GM23338 (cell line): ENCODE measurements around the gene CDH4. TPM values are rescaled to one million over a fixed set of nuclear protein-coding genes. Genes with fewer than 3 reads are reported as not detected.

ENCODE experiments used
- ATAC-seq: fragments of 200-7000 bp; cut with Tn5 transposase; 3 replicates; pipeline ENCODE4 v1.9.1; 2020
- DNase-seq: peaks from one replicate; pipeline ENCODE4 v3.0.0-alpha.2; 2015; ENCODE audit warnings: low spot score
- H2AFZ ChIP-seq: fragments of 200-600 bp; sonication (generic); 2 replicates; pipeline ENCODE4 v1.8.0; 2016; ENCODE audit warnings: antibody characterized with exemption, mild to moderate bottlenecking, moderate library complexity
- H3F3A ChIP-seq: fragments of 200-600 bp; sonication (generic); replicated peaks from 2 replicates; pipeline ENCODE4 v1.8.0; 2017; ENCODE audit warnings: antibody characterized with exemption, mixed run types, low read depth
- H3K27ac ChIP-seq: fragments of 200-600 bp; sonication (generic); 2 replicates; pipeline ENCODE4 v1.6.1; 2016; ENCODE audit warnings: low read depth
- H3K27me3 ChIP-seq: fragments of 200-600 bp; sonication (generic); 2 replicates; pipeline ENCODE4 v1.8.0; 2016; ENCODE audit warnings: mild to moderate bottlenecking, mixed run types, moderate library complexity; ENCODE audit not compliant: insufficient read depth
- H3K36me3 ChIP-seq: fragments of 200-600 bp; sonication (generic); 2 replicates; pipeline ENCODE4 v1.8.0; 2016; ENCODE audit warnings: mild to moderate bottlenecking; ENCODE audit not compliant: insufficient read depth
- H3K4me1 ChIP-seq: fragments of 200-600 bp; sonication (generic); 2 replicates; pipeline ENCODE4 v1.8.0; 2016; ENCODE audit warnings: mild to moderate bottlenecking, moderate library complexity; ENCODE audit not compliant: insufficient read depth
- H3K4me2 ChIP-seq: fragments of 200-600 bp; sonication (generic); 2 replicates; pipeline ENCODE4 v1.7.1; 2017; ENCODE audit warnings: mixed run types
- H3K4me3 ChIP-seq: fragments of 200-600 bp; sonication (generic); 2 replicates; pipeline ENCODE4 v1.6.1; 2016; ENCODE audit warnings: mixed run types
- H3K79me2 ChIP-seq: fragments of 200-600 bp; sonication (generic); replicated peaks from 2 replicates; pipeline ENCODE4 v1.8.0; 2017; ENCODE audit warnings: mild to moderate bottlenecking; ENCODE audit not compliant: insufficient read depth
- H3K9me2 ChIP-seq: fragments of 200-600 bp; sonication (generic); 2 replicates; pipeline ENCODE4 v1.8.0; 2017; ENCODE audit not compliant: insufficient read depth
- H4K20me1 ChIP-seq: fragments of 200-600 bp; sonication (generic); replicated peaks from 2 replicates; pipeline ENCODE4 v1.8.0; 2017; ENCODE audit warnings: mild to moderate bottlenecking; ENCODE audit not compliant: insufficient read depth
- H3K27ac Mint-ChIP-seq: 2 replicates; pipeline ENCODE4 v1.8.0; 2020; ENCODE audit warnings: inconsistent platforms, mild to moderate bottlenecking, moderate library complexity, mixed read lengths
- H3K27me3 Mint-ChIP-seq: 3 replicates; pipeline ENCODE4 v1.8.0; 2022; ENCODE audit warnings: low read depth, mild to moderate bottlenecking, moderate library complexity, mixed read lengths, inconsistent platforms; ENCODE audit not compliant: insufficient read depth, poor library complexity
- H3K36me3 Mint-ChIP-seq: 3 replicates; pipeline ENCODE4 v1.8.0; 2021; ENCODE audit warnings: low read depth, mild to moderate bottlenecking, inconsistent platforms, moderate library complexity, mixed read lengths
- H3K4me1 Mint-ChIP-seq: 3 replicates; pipeline ENCODE4 v1.8.0; 2020; ENCODE audit warnings: mild to moderate bottlenecking, inconsistent platforms, mixed read lengths
- H3K4me3 Mint-ChIP-seq: 3 replicates; pipeline ENCODE4 v1.8.0; 2021; ENCODE audit warnings: moderate library complexity, mild to moderate bottlenecking, inconsistent platforms, mixed read lengths
- H3K9me3 Mint-ChIP-seq: 3 replicates; pipeline ENCODE4 v1.8.0; 2020; ENCODE audit warnings: moderate library complexity, mild to moderate bottlenecking, inconsistent platforms, mixed read lengths
- EZH2 ChIP-seq: fragments of 200-600 bp; sonication (generic); IDR thresholded peaks from one replicate; pipeline ENCODE4 v1.8.0; 2017; ENCODE audit warnings: antibody characterized with exemption, mild to moderate bottlenecking, low read depth; ENCODE audit not compliant: unreplicated experiment
- EZH2phosphoT487 ChIP-seq: fragments of 200-600 bp; sonication (generic); IDR thresholded peaks from one replicate; pipeline ENCODE4 v1.8.1; 2018; ENCODE audit warnings: antibody characterized with exemption; ENCODE audit not compliant: unreplicated experiment
- NANOG ChIP-seq: IDR thresholded peaks from 2 replicates; pipeline ENCODE4 v1.6.1; 2016; ENCODE audit warnings: antibody characterized with exemption, borderline replicate concordance
- STAT1 ChIP-seq: IDR thresholded peaks from one replicate; pipeline ENCODE4 v1.6.1; 2016; ENCODE audit warnings: antibody characterized with exemption; ENCODE audit not compliant: unreplicated experiment
- polyA plus RNA-seq: library from polyadenylated mRNA; unstranded; fragments of >200 nt; fragmentation: Nextera tagmentation; extraction: Ambion mirVana; gene quantifications from 2 replicates; pipeline ENCODE4 v1.2.1, GENCODE V29; 2016
- total RNA-seq: library from RNA; depleted of rRNA; stranded (reverse); fragments of >200 nt; shearing (Covaris generic); gene quantifications from 2 replicates; pipeline ENCODE4 v1.2.3, GENCODE V29; 2014
- TF ChIP-seq, protein P1 (sequence below): IDR thresholded peaks from one replicate; pipeline ENCODE4 v1.6.1; 2018; ENCODE audit warnings: antibody characterized with exemption; ENCODE audit not compliant: unreplicated experiment
- TF ChIP-seq, protein P2 (sequence below), 2 experiments: fragments of 200-600 bp in 1 of 2; sonication (generic) in 1 of 2; conservative IDR thresholded peaks; 2 replicates each; pipeline versions ENCODE4 v1.5.1 to v1.6.1; 2016 to 2017; ENCODE audit warnings: antibody characterized with exemption in 2 of 2, low read depth in 2 of 2, mild to moderate bottlenecking in 2 of 2, moderate library complexity in 1 of 2

Gene CDH4
- total and polyA plus RNA-seq, 2 experiments from 2014 or later: 1.2 to 4.2 TPM

DNA sequence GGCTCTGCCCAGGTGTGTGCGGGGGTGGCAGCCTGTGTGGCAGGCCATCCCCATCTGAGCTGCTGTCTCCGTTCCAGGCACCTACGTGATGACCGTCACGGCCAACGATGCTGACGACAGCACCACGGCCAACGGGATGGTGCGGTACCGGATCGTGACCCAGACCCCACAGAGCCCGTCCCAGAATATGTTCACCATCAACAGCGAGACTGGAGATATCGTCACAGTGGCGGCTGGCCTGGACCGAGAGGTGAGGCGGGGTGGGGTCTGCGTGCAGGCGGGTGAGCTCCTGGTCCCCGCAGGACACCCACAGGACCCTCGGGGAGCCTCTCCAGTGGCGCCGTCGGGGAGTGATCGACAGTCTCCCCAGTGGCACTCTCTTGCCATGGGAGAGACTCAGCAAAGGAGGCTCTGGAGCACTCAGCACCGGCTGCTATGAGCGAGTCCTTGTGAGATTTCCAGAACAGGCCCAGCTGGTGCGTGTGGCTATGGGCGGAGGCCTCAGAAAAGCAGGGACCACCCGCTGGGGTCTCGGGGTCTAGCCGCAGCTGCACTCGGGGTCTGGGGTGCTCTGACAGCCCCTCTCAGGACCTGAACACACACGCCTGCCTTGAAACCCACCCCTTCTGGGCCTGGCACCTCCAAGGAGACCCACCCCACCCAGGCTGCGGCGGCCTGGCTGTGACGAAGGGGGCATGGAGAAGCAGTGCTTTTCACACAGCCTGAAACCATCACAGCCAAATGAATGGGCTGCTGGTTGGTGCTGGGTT lies 621.8 kb downstream of the CDH4 start (continued):
- no peak for TF ChIP-seq EZH2phosphoT487
- TF ChIP-seq, protein P1, sequence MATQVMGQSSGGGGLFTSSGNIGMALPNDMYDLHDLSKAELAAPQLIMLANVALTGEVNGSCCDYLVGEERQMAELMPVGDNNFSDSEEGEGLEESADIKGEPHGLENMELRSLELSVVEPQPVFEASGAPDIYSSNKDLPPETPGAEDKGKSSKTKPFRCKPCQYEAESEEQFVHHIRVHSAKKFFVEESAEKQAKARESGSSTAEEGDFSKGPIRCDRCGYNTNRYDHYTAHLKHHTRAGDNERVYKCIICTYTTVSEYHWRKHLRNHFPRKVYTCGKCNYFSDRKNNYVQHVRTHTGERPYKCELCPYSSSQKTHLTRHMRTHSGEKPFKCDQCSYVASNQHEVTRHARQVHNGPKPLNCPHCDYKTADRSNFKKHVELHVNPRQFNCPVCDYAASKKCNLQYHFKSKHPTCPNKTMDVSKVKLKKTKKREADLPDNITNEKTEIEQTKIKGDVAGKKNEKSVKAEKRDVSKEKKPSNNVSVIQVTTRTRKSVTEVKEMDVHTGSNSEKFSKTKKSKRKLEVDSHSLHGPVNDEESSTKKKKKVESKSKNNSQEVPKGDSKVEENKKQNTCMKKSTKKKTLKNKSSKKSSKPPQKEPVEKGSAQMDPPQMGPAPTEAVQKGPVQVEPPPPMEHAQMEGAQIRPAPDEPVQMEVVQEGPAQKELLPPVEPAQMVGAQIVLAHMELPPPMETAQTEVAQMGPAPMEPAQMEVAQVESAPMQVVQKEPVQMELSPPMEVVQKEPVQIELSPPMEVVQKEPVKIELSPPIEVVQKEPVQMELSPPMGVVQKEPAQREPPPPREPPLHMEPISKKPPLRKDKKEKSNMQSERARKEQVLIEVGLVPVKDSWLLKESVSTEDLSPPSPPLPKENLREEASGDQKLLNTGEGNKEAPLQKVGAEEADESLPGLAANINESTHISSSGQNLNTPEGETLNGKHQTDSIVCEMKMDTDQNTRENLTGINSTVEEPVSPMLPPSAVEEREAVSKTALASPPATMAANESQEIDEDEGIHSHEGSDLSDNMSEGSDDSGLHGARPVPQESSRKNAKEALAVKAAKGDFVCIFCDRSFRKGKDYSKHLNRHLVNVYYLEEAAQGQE: no peak
- TF ChIP-seq NANOG: no peak
- TF ChIP-seq, protein P2, sequence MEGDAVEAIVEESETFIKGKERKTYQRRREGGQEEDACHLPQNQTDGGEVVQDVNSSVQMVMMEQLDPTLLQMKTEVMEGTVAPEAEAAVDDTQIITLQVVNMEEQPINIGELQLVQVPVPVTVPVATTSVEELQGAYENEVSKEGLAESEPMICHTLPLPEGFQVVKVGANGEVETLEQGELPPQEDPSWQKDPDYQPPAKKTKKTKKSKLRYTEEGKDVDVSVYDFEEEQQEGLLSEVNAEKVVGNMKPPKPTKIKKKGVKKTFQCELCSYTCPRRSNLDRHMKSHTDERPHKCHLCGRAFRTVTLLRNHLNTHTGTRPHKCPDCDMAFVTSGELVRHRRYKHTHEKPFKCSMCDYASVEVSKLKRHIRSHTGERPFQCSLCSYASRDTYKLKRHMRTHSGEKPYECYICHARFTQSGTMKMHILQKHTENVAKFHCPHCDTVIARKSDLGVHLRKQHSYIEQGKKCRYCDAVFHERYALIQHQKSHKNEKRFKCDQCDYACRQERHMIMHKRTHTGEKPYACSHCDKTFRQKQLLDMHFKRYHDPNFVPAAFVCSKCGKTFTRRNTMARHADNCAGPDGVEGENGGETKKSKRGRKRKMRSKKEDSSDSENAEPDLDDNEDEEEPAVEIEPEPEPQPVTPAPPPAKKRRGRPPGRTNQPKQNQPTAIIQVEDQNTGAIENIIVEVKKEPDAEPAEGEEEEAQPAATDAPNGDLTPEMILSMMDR (conservative IDR thresholded peaks at IDR 0.05; ENCODE audit: low read depth in 2 of 2): no peak
- no peak for TF ChIP-seq STAT1

DNA sequence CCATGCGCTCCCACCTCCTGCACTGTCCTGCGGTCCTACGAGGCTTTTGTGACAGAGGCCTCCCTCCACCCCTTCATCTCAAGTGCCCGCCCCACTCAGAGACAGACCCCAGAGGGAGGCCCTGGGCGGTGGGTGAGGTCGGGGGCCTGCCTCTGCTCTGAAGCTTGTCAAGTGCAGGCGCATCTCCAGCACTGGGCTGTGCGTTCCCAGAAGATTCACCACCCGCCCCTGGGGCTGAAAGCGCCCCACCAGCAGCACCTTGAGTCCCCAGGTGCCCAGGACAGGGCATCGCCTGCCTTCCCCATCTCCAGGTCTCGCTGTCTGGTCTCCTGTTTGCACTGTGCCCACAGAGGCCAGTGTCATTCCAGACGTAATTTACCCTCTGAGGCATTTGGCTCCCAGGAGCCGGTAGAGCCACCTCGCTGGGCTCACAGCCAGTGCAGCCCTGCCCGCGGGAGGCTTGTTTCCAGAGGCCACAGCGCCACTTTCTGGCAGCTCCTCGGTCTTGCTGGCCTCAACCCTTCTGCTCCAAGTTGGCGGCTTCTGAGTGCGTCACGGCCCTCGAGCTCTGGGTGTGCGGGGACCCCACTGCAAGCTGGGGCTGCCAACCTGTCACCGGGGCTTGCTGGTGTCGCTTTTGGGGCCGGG lies 622.5 kb downstream of the CDH4 start:
- Histone ChIP-seq H3K4me2 (no peak overlapping the region), H4K20me1 (no peaks in the 10 kb centered on the region), H3K27ac (no peak overlapping the region), H3K27me3 (no peaks in the 10 kb centered on the region), H3K4me3 (no peak overlapping the region), H3K4me1 (no peaks in the 10 kb centered on the region), H3K36me3 (no peaks in the 10 kb centered on the region), H3K9me2 (no peaks in the 10 kb centered on the region), H2AFZ (no peak overlapping the region), H3K79me2 (no peaks in the 10 kb centered on the region), H3F3A (no peaks in the 10 kb centered on the region)
- peaks cover 4% of the 10 kb centered on the region for H3K27me3 Mint-ChIP-seq
- no peaks in the 10 kb centered on the region for H3K4me1 Mint-ChIP-seq
- no peak overlapping the region for H3K27ac Mint-ChIP-seq
- H3K36me3 Mint-ChIP-seq: no peaks in the 10 kb centered on the region; the same call in 2 of the 3 replicates
- peaks cover 17% of the 10 kb centered on the region for H3K9me3 Mint-ChIP-seq
- TF ChIP-seq EZH2: no peak
- TF ChIP-seq, protein P2 (conservative IDR thresholded peaks at IDR 0.05; ENCODE audit: low read depth in 2 of 2): peak; percentile 41 to 77; a peak in 3 of 4 replicates
- no peak overlapping the region for H3K4me3 Mint-ChIP-seq
- ATAC-seq (peak; percentile 93), DNase-seq (peak; percentile 78)
